Astrocyte of the spinal cord (primary cell): ENCODE measurements around the gene SLC35E3.
"Not testable (repeated sequence)": the region's sequence is repeated elsewhere in the genome, so short reads cannot be mapped to it uniquely, and the experiment has no call there.

Experiments used
- DNase-seq: peaks from one replicate; pipeline ENCODE4 v3.0.0; 2011; ENCODE audit warnings: low read depth, low spot score
- H3K4me3 ChIP-seq: 2 replicates; pipeline ENCODE4 v1.5.1; 2011; ENCODE audit warnings: low read depth, mild to moderate bottlenecking, low read length, moderate library complexity
- CTCF ChIP-seq: IDR thresholded peaks from 2 replicates; pipeline ENCODE4 v1.5.1; 2012; ENCODE audit warnings: low read depth, mild to moderate bottlenecking, low read length, inconsistent platforms
- in situ Hi-C: cut with HindIII; loops from 2 replicates; pipeline ENCODE4 v1.10.0; 2017; ENCODE audit warnings: low sequenced_read_pairs

Gene SLC35E3

DNA sequence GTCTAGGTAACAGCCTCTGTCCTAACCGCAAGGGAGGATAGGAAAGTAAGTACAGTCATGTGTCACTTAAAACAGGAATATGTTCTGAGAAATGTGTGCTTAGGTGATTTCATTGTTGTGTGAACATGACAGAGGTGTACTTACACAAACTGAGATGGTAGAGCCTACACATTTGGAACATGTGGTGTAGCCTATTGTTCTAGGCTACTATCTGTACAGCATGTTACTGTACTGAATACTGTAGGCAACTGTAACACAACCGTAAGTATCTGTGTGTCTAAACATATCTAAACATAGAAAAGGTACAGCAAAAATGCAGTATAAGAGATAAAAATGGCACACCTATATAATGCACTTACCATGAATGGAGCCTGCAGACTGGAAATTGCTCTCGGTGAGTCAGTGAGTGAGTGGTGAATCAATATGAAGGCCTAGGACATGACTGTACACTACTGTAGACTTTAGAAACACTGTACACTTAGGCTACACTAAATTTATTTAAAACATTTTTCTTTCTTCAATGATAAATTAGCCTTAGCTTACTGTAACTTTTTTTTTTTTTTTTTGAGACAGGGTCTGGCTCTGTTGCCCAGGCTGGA lies 48.8 kb downstream of the SLC35E3 start:
- H3K4me3 ChIP-seq, result no peak overlapping the region
- TF ChIP-seq CTCF, result no peak
- peak; percentile 63 for DNase-seq
- in situ Hi-C loops, result no loop called here

DNA sequence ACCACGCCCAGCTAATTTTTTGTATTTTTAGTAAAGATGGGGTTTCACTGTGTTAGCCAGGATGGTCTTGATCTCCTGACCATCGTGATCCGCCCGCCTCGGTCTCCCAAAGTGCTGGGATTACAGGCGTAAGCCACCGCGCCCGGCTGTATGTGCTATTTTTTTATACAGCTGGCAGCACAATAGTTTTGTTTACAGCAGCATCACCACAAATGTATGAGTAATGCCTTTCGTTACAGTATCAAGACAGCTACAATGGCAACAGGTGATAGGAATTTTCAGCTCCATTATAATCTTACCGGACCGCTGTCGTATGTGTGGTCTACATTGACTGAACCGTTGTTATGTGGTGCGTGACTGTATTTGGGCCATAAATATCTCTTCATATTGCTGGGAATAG lies 50.4 kb downstream of the SLC35E3 start:
- DNase-seq, result no peak
- no peak overlapping the region for H3K4me3 ChIP-seq
- TF ChIP-seq CTCF, result no peak
- in situ Hi-C loops, result no loop called here

- DNase-seq, result no peak
- H3K4me3 ChIP-seq, result no peak overlapping the region
- in situ Hi-C loops, result no loop called here
- no peak for TF ChIP-seq CTCF
These were observed 52.9 kb downstream of the SLC35E3 start for GRCh38 chr12:68798882-68799234.

DNA sequence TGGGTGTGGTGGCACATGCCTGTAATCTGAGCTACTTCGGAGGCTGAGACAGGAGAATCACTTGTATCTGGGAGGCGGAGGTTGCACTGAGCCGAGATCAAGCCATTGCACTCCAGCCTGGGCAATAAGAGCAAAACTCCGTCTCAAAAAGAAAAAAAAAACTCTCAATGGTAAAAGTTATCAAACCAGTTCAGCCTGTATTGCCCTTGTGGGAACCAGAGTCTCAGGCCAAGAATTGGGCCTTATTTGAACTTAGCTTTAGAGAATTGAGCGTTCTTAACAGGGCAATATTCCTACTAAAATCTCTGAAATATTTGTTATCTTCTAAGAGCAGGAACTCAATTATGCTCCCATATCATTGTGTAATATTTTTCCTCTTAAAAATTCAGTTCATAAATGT lies 54.3 kb downstream of the SLC35E3 start:
- in situ Hi-C loops, result no loop called here
- TF ChIP-seq CTCF, result no peak
- DNase-seq, result no peak
- no peak overlapping the region for H3K4me3 ChIP-seq

DNA sequence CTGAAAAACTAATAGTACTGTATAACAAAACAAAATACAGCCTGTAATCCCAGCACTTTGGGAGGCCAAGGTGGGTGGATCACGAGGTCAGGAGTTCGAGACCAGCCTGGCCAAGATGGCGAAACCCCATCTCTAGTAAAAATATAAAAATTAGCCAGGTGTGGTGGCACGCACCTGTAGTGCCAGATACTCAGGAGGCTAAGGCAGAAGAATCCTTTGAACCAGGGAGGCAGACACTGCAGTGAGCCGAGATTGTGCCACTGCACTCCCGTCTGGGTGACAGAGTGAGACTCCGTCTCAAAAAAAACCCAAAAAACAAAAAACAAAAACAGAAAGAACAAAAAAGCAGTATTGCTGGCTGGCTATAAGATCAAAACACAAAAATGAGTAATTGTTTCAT lies 55.1 kb downstream of the SLC35E3 start:
- H3K4me3 ChIP-seq, DNase-seq, in situ Hi-C loops: not testable (repeated sequence)

GRCh38 chr12:68802372-68802745 lies 56.4 kb downstream of the SLC35E3 start:
- DNase-seq, H3K4me3 ChIP-seq, in situ Hi-C loops: not testable (repeated sequence)

GRCh38 chr12:68802911-68803651 lies 57.1 kb downstream of the SLC35E3 start:
- H3K4me3 ChIP-seq, in situ Hi-C loops: not testable (repeated sequence)

GRCh38 chr12:68803948-68804656 lies 58.1 kb downstream of the SLC35E3 start:
- DNase-seq, result no peak
- TF ChIP-seq CTCF, result no peak
- no peak overlapping the region for H3K4me3 ChIP-seq
- in situ Hi-C loops, result no loop called here

More at GRCh38 chr12:68802911-68803651, 57.1 kb downstream of the SLC35E3 start:
- not testable (repeated sequence) for DNase-seq
